ENCODE measurements around the gene NUP98.

DNA sequence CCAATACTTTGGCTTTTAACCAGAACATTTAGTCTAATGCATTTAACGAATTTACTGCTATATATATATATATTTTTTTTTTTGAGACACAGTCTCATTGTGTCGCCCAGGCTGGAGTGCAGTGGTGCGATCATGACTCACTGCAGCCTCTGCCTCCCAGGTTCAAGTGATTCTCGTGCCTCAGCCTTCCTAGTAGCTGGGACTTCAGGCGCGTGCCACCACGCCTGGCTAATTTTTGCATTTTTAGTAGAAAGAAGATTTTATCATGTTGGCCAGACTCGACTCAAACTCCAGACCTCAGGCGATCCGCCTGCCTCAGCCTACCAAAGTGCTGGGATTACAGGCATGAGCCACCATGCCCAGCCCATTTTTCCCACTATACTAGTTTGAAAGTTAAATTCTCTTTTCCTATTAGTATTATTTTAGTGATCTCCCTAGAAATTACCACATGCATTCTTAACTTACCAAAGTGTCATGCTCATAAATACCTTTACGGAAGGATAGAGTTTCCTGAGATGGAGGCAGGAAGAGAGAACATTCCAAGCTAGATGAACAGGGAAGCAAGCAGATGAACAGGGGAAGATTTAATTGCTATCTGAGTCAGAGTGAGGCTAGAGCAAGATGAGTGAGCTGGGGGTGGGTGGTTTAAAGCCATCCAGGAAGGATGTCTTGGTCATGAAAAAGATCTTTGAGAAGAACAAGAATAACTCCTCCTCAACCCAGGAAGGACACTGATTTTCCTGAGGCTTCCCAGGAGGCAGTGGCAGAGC lies 6.6 kb upstream of the NUP98 start:
- no peak for TF ChIP-seq POLR2A (IDR thresholded peaks at IDR 0.05)
- no peak for TF ChIP-seq POLR2AphosphoS5 (IDR thresholded peaks at IDR 0.05)
- TF ChIP-seq CTCF (IDR thresholded peaks at IDR 0.05): no peak
